Erythroblast (primary cell): ENCODE measurements around the gene TBC1D25.
"Not testable (repeated sequence)": the region's sequence is repeated elsewhere in the genome, so short reads cannot be mapped to it uniquely, and the experiment has no call there.

ENCODE experiments used
- DNase-seq, 2 experiments: peaks; one replicate each; lab custom pipeline; 2025; lab: John Stamatoyannopoulos, UW
- GATA1 ChIP-seq: IDR thresholded peaks from 2 replicates; pipeline ENCODE4 v1.6.1; 2011; ENCODE audit warnings: low read depth, mild to moderate bottlenecking, control low read depth, low read length, moderate library complexity
- POLR2A ChIP-seq: IDR thresholded peaks from 2 replicates; pipeline ENCODE4 v1.6.1; 2011; ENCODE audit warnings: mild to moderate bottlenecking, low read length

Gene TBC1D25

DNA sequence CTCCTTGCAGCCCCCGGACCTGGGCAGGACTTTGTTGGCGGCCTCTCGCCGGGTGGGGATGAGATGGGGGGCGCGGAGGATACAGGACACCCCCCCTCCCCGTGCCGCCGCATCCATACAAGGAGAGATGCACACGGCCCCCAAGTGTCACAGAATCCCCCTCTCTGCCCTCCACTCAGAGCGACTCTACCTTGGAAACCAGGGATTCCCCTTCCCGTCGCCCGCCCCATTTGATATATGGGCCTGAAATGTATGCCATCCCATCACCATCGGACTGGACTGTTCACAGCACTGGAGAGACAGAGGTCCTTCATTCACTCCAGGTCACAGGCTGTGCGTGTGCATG is 30.3 kb upstream of the TBC1D25 start:
- TF ChIP-seq POLR2A (no peak), GATA1 (no peak)
- DNase-seq = no peak

DNA sequence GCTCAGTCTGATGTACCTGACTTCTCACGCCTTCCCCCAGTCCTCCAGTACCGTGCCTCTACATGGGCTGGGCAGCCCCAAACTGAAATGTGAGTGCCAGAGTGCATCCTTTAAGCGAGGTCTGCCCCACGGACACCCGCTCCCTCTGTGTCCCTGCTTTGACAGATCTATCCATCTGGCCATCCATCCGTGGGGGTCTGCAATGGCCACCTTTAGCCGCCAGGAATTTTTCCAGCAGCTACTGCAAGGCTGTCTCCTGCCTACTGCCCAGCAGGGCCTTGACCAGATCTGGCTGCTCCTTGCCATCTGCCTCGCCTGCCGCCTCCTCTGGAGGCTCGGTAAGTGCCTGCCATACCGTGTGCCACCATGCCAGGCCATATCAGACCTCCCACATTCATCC is 29.9 kb upstream of the TBC1D25 start:
- no peak for TF ChIP-seq GATA1
- DNase-seq = no peak

DNA sequence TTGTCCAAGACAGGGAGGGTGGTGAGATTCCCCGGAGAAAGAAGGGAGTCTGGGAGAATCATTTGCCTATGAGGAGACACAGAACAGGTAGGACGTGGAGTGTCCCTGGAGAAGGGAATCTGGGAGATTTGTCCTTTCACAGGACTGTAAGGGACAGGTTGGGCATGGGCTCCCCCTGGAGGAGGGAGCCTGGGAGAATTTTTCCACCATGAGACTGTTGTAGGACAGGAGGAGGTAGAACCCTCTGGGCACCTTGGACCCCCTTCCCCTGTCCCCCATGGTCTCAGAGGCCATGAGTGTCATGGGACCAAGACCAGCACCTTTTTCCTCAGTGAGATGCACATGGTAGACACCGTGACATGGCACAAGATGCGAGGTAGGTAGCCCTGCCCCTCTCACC is 28.0 kb upstream of the TBC1D25 start:
- DNase-seq = peak in 1 of 2 experiments; percentile 16
- TF ChIP-seq GATA1 (no peak), POLR2A (no peak)

DNA sequence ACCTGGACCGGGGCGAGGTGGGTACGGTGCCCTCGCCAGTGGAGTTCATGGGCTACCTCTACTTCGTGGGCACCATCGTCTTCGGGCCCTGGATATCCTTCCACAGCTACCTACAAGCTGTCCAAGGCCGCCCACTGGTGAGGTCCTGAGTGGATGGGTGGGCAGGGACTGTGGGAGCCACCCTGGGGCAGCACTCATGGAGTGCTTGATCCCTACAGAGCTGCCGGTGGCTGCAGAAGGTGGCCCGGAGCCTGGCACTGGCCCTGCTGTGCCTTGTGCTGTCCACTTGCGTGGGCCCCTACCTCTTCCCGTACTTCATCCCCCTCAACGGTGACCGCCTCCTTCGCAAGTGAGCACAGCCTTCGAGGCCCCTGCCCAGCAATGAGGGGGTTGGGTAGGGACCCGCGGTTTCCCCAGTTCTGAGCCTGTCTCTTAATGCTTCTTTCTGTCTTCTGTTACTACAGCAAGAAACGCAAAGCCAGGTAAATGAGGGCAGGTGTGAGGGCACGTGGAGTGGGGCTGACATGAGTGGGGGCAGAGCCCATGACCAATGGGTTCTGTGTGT is 27.1 kb upstream of the TBC1D25 start:
- TF ChIP-seq POLR2A (no peak), GATA1 (no peak)
- no peak for DNase-seq

DNA sequence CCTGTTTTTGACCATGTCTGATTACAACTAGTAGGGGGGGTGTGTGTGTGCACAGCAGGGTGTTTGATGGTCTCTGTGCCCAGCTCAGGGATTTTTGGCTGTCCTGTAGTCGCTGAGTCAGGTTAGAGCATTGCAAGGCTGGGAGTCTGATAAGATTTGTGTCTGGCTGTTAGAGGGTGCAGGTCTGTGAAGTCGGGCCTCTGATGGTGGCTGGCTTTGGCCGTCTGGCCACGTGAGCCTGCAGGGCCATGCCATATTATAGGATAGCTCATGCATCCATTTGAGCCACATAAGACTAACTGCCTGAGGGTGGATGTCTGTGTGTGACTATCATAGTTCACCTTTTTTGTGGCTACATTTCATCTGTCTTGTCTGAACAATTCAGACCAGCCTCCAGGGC is 25.8 kb upstream of the TBC1D25 start:
- TF ChIP-seq GATA1 (no peak), POLR2A (no peak)

DNA sequence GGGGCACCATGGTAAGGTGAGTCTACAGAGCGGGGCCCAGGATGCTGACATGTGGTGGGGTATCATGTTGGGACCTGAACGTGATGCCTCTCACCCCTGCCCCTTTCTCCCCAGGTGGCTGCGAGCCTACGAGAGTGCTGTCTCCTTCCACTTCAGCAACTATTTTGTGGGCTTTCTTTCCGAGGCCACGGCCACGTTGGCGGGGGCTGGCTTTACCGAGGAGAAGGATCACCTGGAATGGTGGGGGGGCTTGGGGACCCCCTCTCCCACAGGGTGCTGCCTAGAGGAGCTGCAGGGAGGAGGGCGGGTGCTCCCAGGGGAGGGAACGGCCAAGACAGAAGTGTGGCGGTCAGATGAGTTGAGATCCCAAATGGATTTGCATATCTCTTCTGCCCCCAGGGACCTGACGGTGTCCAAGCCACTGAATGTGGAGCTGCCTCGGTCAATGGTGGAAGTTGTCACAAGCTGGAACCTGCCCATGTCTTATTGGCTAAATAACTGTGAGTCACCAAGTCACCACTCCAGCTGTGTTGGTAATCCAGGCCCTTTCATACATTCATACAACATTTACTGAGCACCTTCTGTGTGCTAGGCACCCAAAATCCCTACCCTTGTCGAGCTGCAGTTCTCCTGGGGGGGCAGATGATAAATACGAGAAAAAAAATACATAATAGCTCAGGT is 25.2 kb upstream of the TBC1D25 start:
- TF ChIP-seq POLR2A = no peak
- no peak for TF ChIP-seq GATA1
- DNase-seq = no peak

More for the DNA sequence above, 25.8 kb upstream of the TBC1D25 start:
- DNase-seq = peak; percentile 4 to 9

DNA sequence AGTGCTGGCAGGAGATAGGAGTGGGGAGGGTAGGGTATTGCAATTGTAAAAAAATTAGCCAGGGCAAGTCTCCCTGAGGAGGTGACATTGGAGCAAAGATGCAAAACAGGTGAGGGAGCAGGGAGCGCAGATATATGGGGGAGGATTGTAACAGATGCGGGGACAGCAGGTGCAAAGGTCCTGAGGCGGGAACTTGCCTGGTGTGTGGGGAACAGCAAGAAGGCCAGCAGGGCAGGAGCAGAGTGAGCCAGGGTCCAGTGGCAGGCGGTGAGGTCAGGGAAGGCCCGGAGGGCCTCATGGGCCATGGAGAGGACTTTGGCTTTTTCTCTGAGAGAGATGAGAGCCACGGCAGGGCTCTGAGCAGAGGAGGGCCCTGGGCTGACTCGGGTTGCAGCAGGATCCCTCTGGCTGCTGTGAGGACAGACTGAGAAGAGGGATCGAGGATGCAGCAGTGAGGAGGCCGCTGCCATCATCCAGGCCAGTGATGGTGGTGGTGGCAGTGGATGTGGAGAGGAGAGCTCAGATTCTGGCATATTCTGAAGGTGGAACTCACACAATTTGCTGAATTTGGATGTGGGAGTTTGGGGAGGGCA is 24.6 kb upstream of the TBC1D25 start:
- TF ChIP-seq POLR2A (no peak), GATA1 (no peak)
- DNase-seq = no peak

DNA sequence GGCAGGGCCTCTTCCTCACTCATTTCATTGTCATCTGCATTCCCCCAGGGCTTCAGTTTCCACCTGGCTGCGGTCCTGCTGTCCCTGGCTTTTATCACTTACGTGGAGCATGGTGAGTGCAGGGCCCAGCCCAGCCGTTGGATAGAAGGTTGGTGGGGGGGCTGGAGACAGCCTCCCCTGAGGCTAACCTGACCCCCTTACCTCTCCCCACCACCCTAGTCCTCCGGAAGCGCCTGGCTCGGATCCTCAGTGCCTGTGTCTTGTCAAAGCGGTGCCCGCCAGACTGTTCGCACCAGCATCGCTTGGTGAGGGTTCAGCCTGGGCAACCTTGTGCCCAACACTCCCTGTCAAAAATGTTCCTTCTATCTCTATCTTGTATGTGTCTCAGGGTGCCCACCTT is 23.7 kb upstream of the TBC1D25 start:
- DNase-seq = no peak
- TF ChIP-seq GATA1 = no peak
- no peak for TF ChIP-seq POLR2A

DNA sequence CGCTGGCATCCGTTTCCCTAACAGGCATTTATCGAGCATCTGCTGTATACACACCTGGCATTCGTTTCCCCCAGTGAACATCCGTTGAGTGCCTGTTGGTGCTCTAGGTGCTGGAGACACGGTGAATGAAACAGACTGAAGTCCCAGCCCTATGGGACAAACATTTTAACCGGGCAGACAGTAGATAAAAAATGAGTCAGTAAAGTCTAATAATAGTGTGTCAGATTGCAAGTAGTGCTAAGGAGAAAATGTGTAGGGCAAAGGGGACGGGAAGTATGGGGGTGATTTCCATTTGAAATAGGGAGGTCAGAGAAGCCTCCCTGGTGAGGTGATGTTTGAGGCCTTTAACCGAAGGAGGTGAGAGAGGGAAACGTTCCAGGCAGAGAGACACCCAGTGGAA is 23.2 kb upstream of the TBC1D25 start:
- no peak for TF ChIP-seq GATA1
- TF ChIP-seq POLR2A = no peak
- no peak for DNase-seq

DNA sequence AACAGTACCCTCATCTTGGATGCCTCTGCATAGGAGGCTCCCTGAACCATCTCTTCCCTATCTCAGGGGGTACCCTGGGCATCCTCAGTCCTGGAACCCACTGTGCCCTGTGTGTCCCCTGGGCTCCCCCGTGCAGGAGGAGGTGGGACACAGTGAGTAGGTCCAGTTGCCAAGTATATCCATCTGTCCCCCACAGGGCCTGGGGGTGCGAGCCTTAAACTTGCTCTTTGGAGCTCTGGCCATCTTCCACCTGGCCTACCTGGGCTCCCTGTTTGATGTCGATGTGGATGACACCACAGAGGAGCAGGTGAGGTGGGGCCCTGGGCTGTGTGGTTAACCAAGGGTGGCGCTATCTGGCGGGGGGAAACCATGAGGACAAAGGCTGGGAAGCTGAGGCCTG is 22.5 kb upstream of the TBC1D25 start:
- TF ChIP-seq POLR2A (no peak), GATA1 (no peak)
- no peak for DNase-seq

DNA sequence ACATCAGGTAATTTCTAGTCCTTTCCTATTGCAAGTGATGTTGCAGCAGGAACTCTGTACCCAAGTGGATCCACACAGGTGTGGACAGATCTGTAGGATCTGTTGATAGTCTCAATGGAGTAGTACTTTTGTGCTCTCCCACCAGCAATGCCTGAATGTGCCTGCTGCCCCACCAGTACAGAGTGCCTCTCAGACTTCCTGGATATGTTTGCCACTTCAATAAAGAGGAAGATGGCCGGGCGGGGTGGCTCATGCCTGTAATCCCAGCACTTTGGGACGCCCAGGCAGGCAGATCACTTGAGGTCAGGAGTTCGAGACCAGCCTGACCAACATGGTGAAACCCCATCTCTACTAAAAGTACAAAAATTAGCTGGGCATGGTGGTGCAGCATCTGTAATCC is 20.0 kb upstream of the TBC1D25 start:
- not testable (repeated sequence) for DNase-seq

DNA sequence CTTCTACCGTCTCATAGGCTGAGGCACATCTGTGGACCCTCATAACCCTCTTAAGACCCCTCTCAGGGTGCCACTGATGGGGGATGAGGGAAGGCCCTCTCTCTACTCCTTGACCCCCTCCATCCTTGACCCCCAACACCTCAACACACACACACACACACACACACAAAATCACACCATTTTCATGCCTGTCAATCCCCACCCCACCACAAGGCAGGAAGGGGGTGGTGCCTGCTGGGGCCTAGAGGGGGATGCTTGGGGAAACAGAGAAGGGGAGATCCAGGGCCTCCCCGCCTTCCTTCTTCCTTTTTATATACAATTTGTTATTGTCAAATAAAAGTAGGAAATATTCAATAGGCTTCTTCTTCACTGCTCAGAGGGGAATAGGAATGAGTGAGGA is 19.1 kb upstream of the TBC1D25 start:
- TF ChIP-seq GATA1 (no peak), POLR2A (no peak)
- DNase-seq = no peak

DNA sequence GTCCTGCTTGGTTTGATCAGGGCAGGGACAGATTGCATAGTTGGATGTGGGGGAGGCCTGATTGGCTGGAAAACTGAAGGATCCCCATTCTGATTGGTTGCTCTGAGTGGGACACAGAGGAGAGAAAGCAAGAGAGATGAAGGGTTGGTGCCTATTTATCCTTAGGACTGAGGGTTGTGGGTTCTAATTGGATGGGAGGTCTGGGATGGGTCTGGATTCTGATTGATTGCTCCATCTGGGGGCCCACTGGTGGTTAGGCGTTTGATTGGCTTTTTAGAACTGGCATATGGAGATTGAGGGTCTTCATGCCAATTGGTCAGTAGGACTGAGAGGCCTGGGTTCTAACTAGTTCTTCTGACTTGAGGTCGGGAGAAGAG is 18.6 kb upstream of the TBC1D25 start:
- peak in 1 of 2 experiments; percentile 21 for DNase-seq
- TF ChIP-seq GATA1 (no peak), POLR2A (no peak)

DNA sequence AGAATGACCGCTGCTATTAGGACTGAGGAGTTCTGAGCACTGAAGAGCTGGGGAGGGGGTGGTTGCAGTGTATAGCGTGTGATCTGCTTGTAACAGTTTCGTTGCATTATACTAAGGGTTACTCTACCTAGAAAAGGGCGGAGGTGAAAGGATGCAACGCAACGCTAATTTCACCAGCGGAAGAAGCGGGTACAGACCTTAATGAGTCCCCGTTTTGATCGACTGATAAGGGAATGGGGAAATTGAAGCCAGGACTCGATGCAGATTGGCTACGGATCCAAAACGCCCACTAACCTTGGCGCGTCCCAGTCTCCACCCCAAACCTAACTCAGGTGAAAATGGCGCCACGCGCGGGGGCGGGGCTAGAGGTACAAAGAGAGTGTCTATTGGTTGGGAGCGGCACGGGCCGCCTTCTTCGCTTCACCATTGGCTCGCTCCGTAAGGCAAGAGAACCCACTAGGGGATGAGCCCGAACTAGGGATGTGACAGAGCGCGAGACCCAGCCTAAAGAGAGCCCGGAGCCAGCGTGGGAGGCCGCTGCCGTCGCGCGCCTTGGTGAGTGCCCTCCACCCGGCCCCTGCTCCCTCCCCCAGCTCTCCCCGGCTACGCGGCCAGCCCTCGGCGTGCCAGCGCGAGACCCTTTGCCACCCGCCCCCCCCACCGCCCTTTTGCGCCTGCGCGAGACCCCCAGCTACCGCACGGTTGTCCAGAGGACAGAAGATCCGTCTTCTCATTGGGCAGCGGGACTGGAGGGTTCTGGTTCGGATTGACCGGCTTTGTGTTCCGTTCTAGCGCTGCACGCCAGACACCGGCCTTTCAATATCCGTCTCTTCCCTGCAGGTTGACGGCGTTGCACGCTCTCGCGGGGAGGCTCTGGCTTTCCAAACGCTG is 17.9 kb upstream of the TBC1D25 start, which contains the start of gene EBP:
Gene EBP (plus strand): TSS at position 456 of the 891 bp plus-strand sequence. CDS start 1,964 bp downstream, outside the sequence.
- DNase-seq = peak; percentile 92 to 94
- TF ChIP-seq POLR2A (peak; percentile 76), GATA1 (no peak)
